Panc1 (cell line): Measurements from ENCODE around the gene NEGR1.

Source experiments
- POLR2AphosphoS5 ChIP-seq: IDR thresholded peaks from 2 replicates; pipeline ENCODE4 v1.6.1; 2012; ENCODE audit warnings: mild to moderate bottlenecking, low read depth, low read length, moderate library complexity
- SIN3A ChIP-seq: IDR thresholded peaks from 2 replicates; pipeline ENCODE4 v1.6.1; 2012; ENCODE audit warnings: low read depth, mild to moderate bottlenecking, low read length, moderate library complexity, borderline replicate concordance; ENCODE audit not compliant: insufficient read depth
- TF ChIP-seq, protein P1 (sequence below): fragments of 450-650 bp; IDR thresholded peaks from 2 replicates; pipeline ENCODE4 v1.5.1; 2017; ENCODE audit warnings: mild to moderate bottlenecking
- TF ChIP-seq, protein P2 (sequence below), 2 experiments: IDR thresholded peaks; 2 replicates each; pipeline ENCODE4 v1.6.1; 2011 to 2012; ENCODE audit warnings: low read depth in 2 of 2, control low read depth in 1 of 2, low read length in 1 of 2, mild to moderate bottlenecking in 1 of 2, moderate library complexity in 1 of 2; ENCODE audit not compliant: insufficient read depth in 1 of 2

DNA sequence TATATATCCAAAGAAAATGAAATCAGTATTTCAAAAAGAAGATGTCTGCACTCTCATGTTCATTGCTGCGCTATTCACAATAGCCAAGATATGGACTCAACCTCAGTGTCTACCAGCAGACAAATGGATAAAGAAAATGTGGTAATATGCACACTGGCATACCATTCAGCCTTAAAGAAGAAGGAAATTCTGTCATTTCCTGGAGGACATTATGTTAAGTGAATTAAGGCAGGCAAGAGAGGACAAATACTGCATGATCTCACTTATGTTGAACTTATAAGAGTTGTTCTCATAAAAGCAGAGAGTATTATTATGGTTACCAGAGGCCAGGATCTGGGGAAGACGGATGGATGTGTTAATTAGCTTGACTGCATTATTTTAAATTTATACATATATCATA lies 115.9 kb downstream of the NEGR1 start:
- TF ChIP-seq POLR2AphosphoS5 (no peak), SIN3A (no peak)
- TF ChIP-seq, protein P1, sequence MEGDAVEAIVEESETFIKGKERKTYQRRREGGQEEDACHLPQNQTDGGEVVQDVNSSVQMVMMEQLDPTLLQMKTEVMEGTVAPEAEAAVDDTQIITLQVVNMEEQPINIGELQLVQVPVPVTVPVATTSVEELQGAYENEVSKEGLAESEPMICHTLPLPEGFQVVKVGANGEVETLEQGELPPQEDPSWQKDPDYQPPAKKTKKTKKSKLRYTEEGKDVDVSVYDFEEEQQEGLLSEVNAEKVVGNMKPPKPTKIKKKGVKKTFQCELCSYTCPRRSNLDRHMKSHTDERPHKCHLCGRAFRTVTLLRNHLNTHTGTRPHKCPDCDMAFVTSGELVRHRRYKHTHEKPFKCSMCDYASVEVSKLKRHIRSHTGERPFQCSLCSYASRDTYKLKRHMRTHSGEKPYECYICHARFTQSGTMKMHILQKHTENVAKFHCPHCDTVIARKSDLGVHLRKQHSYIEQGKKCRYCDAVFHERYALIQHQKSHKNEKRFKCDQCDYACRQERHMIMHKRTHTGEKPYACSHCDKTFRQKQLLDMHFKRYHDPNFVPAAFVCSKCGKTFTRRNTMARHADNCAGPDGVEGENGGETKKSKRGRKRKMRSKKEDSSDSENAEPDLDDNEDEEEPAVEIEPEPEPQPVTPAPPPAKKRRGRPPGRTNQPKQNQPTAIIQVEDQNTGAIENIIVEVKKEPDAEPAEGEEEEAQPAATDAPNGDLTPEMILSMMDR = no peak
- TF ChIP-seq, protein P2, sequence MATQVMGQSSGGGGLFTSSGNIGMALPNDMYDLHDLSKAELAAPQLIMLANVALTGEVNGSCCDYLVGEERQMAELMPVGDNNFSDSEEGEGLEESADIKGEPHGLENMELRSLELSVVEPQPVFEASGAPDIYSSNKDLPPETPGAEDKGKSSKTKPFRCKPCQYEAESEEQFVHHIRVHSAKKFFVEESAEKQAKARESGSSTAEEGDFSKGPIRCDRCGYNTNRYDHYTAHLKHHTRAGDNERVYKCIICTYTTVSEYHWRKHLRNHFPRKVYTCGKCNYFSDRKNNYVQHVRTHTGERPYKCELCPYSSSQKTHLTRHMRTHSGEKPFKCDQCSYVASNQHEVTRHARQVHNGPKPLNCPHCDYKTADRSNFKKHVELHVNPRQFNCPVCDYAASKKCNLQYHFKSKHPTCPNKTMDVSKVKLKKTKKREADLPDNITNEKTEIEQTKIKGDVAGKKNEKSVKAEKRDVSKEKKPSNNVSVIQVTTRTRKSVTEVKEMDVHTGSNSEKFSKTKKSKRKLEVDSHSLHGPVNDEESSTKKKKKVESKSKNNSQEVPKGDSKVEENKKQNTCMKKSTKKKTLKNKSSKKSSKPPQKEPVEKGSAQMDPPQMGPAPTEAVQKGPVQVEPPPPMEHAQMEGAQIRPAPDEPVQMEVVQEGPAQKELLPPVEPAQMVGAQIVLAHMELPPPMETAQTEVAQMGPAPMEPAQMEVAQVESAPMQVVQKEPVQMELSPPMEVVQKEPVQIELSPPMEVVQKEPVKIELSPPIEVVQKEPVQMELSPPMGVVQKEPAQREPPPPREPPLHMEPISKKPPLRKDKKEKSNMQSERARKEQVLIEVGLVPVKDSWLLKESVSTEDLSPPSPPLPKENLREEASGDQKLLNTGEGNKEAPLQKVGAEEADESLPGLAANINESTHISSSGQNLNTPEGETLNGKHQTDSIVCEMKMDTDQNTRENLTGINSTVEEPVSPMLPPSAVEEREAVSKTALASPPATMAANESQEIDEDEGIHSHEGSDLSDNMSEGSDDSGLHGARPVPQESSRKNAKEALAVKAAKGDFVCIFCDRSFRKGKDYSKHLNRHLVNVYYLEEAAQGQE (IDR thresholded peaks at IDR 0.05; ENCODE audit: insufficient read depth in 1 of 2, low read depth in 2 of 2, low read length in 1 of 2) = no peak
